Activated T-cell treated with anti-CD3 and anti-CD28 coated beads for 4 hours (primary cell): ENCODE data around the gene C10orf120.

Source experiments
- DNase-seq: peaks from one replicate; pipeline ENCODE4 v3.0.0-alpha.2; 2020

The C10orf120 gene

GRCh38 chr10:122699796-122700455 is at the start of gene C10orf120:
C10orf120 (minus strand) TSS chr10:122699846; CDS start chr10:122699790, 56 bp downstream.
- no peak for DNase-seq

- DNase-seq, result no peak
Measured at GRCh38 chr10:122748496-122748895, 48.9 kb upstream of the C10orf120 start.

GRCh38 chr10:122746408-122746807 is 46.8 kb upstream of the C10orf120 start:
- no peak for DNase-seq

- DNase-seq, result no peak
Measured at GRCh38 chr10:122744257-122744656, 44.6 kb upstream of the C10orf120 start.

- no peak for DNase-seq
Measured at GRCh38 chr10:122740640-122741039, 41.0 kb upstream of the C10orf120 start.

- DNase-seq, result no peak
Measured at GRCh38 chr10:122738031-122738430, 38.4 kb upstream of the C10orf120 start.

GRCh38 chr10:122733931-122734665 is 34.5 kb upstream of the C10orf120 start:
- DNase-seq, result no peak

GRCh38 chr10:122733443-122733842 is 33.8 kb upstream of the C10orf120 start:
- DNase-seq, result no peak

- DNase-seq, result no peak
Measured at GRCh38 chr10:122730238-122730637, 30.6 kb upstream of the C10orf120 start.

- DNase-seq, result no peak
Measured at GRCh38 chr10:122729126-122729525, 29.5 kb upstream of the C10orf120 start.

GRCh38 chr10:122727426-122727825 is 27.8 kb upstream of the C10orf120 start:
- DNase-seq, result no peak

GRCh38 chr10:122725768-122726167 is 26.1 kb upstream of the C10orf120 start:
- DNase-seq, result no peak

- DNase-seq, result no peak
Measured at GRCh38 chr10:122725006-122725405, 25.4 kb upstream of the C10orf120 start.

- DNase-seq, result no peak
Measured at GRCh38 chr10:122721111-122721510, 21.5 kb upstream of the C10orf120 start.

GRCh38 chr10:122716025-122716424 is 16.4 kb upstream of the C10orf120 start:
- DNase-seq, result no peak

GRCh38 chr10:122715576-122715975 is 15.9 kb upstream of the C10orf120 start:
- DNase-seq, result no peak

GRCh38 chr10:122713091-122713885 is 13.6 kb upstream of the C10orf120 start:
- no peak for DNase-seq

GRCh38 chr10:122710576-122710975 is 10.9 kb upstream of the C10orf120 start:
- DNase-seq, result no peak

GRCh38 chr10:122709971-122710370 is 10.3 kb upstream of the C10orf120 start:
- no peak for DNase-seq

GRCh38 chr10:122707535-122707934 is 7.9 kb upstream of the C10orf120 start:
- no peak for DNase-seq

- no peak for DNase-seq
Measured at GRCh38 chr10:122706947-122707346, 7.3 kb upstream of the C10orf120 start.

- no peak for DNase-seq
Measured at GRCh38 chr10:122706467-122706866, 6.8 kb upstream of the C10orf120 start.
